B cell (primary cell): ENCODE results near the gene DEDD2. TPM values are rescaled to one million over a fixed set of nuclear protein-coding genes. Genes with fewer than 3 reads are reported as not detected.
A peak's percentile ranks its signal among the peaks of the same experiment; 100 is the strongest.

Experiments
- ATAC-seq: fragments of 200-7000 bp; cut with Tn5 transposase; one replicate; pipeline ENCODE4 v1.10.0; 2021; ENCODE audit warnings: low read depth, mild to moderate bottlenecking, moderate number of reproducible peaks, moderate library complexity
- CTCF ChIA-PET: fragments of 350-600 bp; sonication (Branson Sonifier 250); formaldehyde crosslinking; loops from one replicate; lab custom pipeline; 2021; ENCODE audit warnings: antibody characterized with exemption, inconsistent platforms; lab: Charles Lee
- POLR2A ChIA-PET: fragments of 350-600 bp; sonication (Branson Sonifier 250); formaldehyde crosslinking; loops from one replicate; lab custom pipeline; 2021; ENCODE audit warnings: antibody characterized with exemption; lab: Charles Lee
- DNase-seq: peaks from one replicate; pipeline ENCODE4 v3.0.0; 2013
- H2AFZ ChIP-seq: 2 replicates; pipeline ENCODE4 v1.6.1; 2012; ENCODE audit warnings: mild to moderate bottlenecking, low read depth, low read length; ENCODE audit not compliant: insufficient read depth, poor library complexity, severe bottlenecking
- H3K27ac ChIP-seq, 2 donors: 1 replicate in 1 of 2; 2 replicates in 1 of 2; pipeline ENCODE4 v1.5.1; 2012 to 2013; ENCODE audit warnings: low read length in 2 of 2, mild to moderate bottlenecking in 2 of 2, moderate library complexity in 1 of 2
- H3K27me3 ChIP-seq, 4 experiments: fragments of 200-600 bp in 1 of 4; sonication (generic) in 1 of 4; replicated peaks in 1 of 4; 1 replicate in 2 of 4; 2 replicates in 2 of 4; pipeline versions ENCODE4 v1.6.1 to v1.7.0; 2013 to 2016; ENCODE audit warnings: low read length in 3 of 4, mild to moderate bottlenecking in 2 of 4, mixed read lengths in 1 of 4, moderate library complexity in 1 of 4; ENCODE audit not compliant: insufficient read depth in 4 of 4, control insufficient read depth in 3 of 4; ENCODE audit errors: control extremely low read depth in 1 of 4
- H3K36me3 ChIP-seq, 2 experiments: replicated peaks in 1 of 2; 1 replicate in 1 of 2; 2 replicates in 1 of 2; pipeline versions ENCODE4 v1.6.1 to v1.7.1; 2013; ENCODE audit warnings: low read length in 1 of 2; ENCODE audit not compliant: insufficient read depth in 2 of 2, control insufficient read depth in 1 of 2; ENCODE audit errors: control extremely low read depth in 1 of 2, extremely low read depth in 1 of 2
- H3K4me1 ChIP-seq, 2 donors: fragments of 200-600 bp in 1 of 2; sonication (generic) in 1 of 2; 1 replicate in 1 of 2; 2 replicates in 1 of 2; pipeline versions ENCODE4 v1.5.1 to v1.6.1; 2013 to 2017; ENCODE audit warnings: low read length in 2 of 2; ENCODE audit not compliant: control insufficient read depth in 2 of 2, insufficient read depth in 2 of 2
- H3K4me2 ChIP-seq: replicated peaks from 2 replicates; pipeline ENCODE3; 2012; ENCODE audit warnings: mild to moderate bottlenecking, low read depth, low read length; ENCODE audit not compliant: poor library complexity, severe bottlenecking
- H3K4me3 ChIP-seq, 5 experiments: fragments of 200-600 bp in 1 of 5; sonication (generic) in 1 of 5; 1 replicate in 3 of 5; 2 replicates in 2 of 5; pipeline versions ENCODE4 v1.5.1 to v1.7.0; 2011 to 2016; ENCODE audit warnings: low read length in 4 of 5, mild to moderate bottlenecking in 4 of 5, low read depth in 2 of 5, control low read depth in 1 of 5, moderate library complexity in 1 of 5; ENCODE audit not compliant: insufficient read depth in 1 of 5; ENCODE audit errors: control extremely low read depth in 1 of 5, extremely low read depth in 1 of 5
- H3K79me2 ChIP-seq: fragments of 200-600 bp; sonication (generic); one replicate; pipeline ENCODE4 v1.6.0; 2016; ENCODE audit warnings: low read length; ENCODE audit not compliant: control insufficient read depth, insufficient read depth
- H3K9ac ChIP-seq: fragments of 200-600 bp; sonication (generic); 2 replicates; pipeline ENCODE4 v1.6.1; 2017; ENCODE audit warnings: mild to moderate bottlenecking, low read length, moderate library complexity
- H3K9me3 ChIP-seq, 3 donors: one replicate each; pipeline versions ENCODE4 v1.6.1 to v1.7.1; 2013; ENCODE audit warnings: low read length in 2 of 3; ENCODE audit not compliant: control insufficient read depth in 2 of 3, insufficient read depth in 1 of 3; ENCODE audit errors: control extremely low read depth in 1 of 3
- H4K20me1 ChIP-seq: 2 replicates; pipeline ENCODE4 v1.6.0; 2012; ENCODE audit warnings: mild to moderate bottlenecking, low read length; ENCODE audit not compliant: insufficient read depth, control insufficient read depth, poor library complexity, severe bottlenecking
- H3K27ac Mint-ChIP-seq: one replicate; pipeline ENCODE4 v1.8.0; 2021; ENCODE audit warnings: mixed read lengths
- H3K27me3 Mint-ChIP-seq: one replicate; pipeline ENCODE4 v1.8.0; 2021; ENCODE audit warnings: mixed read lengths
- H3K4me1 Mint-ChIP-seq: one replicate; pipeline ENCODE4 v1.8.0; 2021; ENCODE audit warnings: mixed read lengths
- H3K4me3 Mint-ChIP-seq: one replicate; pipeline ENCODE4 v1.8.0; 2021; ENCODE audit warnings: mixed read lengths
- H3K9me3 Mint-ChIP-seq: one replicate; pipeline ENCODE4 v1.8.0; 2022; ENCODE audit warnings: mixed read lengths; ENCODE audit not compliant: insufficient read depth
- EZH2 ChIP-seq: IDR thresholded peaks from 2 replicates; pipeline ENCODE4 v1.6.1; 2012; ENCODE audit warnings: borderline replicate concordance, low read depth, mild to moderate bottlenecking, moderate library complexity, low read length; ENCODE audit not compliant: insufficient read depth, poor library complexity, severe bottlenecking
- WGBS: methylation state at CpG from one replicate; pipeline ENCODE4 v1.1.5; 2013; ENCODE audit warnings: missing lambda C conversion rate; ENCODE audit not compliant: insufficient coverage; 5-methylcytosine and 5-hydroxymethylcytosine counted together
- intact Hi-C: fragments of 100-400 bp; cut with micrococcal nuclease; formaldehyde crosslinking; loops from one replicate; pipeline ENCODE4 v1.10.0; 2022
- polyA plus RNA-seq: library from polyadenylated mRNA; depleted of rRNA; stranded (reverse); fragments of >200 nt; gene quantifications from 2 replicates; pipeline ENCODE4 v1.2.3, GENCODE V29; 2012
- total RNA-seq, 2 donors: library from RNA; stranded (reverse); fragments of 120-200 nt in 1 of 2; gene quantifications; 1 replicate in 1 of 2; 2 replicates in 1 of 2; pipeline versions ENCODE4 v1.2.3 to v1.2.4, GENCODE V29; 2013 to 2022
- TF ChIP-seq, protein P1 (sequence below): fragments of 200-600 bp; IDR thresholded peaks from one replicate; pipeline ENCODE4 v1.8.0; 2022; ENCODE audit warnings: antibody characterized with exemption, mild to moderate bottlenecking

Gene DEDD2
- total and polyA plus RNA-seq, 2 donors (not counting 1 experiment from before 2014, with no cell fraction given) = 52.8 to 90.6 TPM

DNA sequence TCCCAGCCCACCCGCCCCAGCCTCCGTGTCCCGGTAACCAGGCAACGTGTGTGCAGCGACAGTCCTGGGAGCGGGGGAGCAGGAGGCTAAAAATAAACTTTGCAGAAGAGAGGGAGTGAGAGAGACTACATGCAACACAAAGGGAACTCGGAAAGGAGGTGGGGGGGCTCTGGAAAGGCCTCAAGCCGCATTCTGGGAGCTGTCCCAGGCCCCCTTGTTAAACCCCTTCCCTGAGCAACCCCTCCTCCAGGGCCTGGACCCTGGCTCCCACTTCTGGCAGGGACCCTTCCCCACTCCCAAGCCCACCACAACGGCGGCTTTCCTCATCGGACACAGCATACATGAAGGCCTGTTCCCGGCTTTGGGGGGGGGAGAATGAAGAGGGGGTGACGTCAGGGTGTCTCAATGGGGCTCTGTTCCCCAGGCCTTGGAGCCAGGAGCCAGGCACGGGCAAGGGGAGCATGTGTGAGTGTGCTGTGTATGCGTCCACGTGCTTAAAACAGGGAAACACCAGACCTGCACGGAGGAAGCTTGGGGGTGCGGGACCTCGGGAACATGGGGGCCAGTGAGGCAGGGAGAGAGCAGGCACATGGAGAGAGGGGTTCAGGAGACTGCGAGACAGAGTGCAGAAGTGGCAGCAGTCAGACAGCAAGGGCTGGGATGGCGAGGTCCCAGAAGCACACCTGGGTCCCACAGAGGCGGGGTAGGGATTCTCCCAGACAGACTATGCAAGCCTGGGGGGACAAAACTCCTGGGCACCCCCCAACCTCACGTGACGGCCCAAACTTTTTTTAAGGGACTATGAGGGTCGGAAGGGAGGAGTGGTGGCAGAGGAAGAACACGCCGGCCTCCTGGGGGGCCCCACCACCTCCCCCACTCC lies 35.1 kb upstream of the DEDD2 start:
- no peaks in the 10 kb centered on the region for H3K9me3 ChIP-seq
- peaks cover 26% of the 10 kb centered on the region for H3K4me1 Mint-ChIP-seq
- H3K27ac Mint-ChIP-seq = peak overlapping the region; percentile 89
- TF ChIP-seq, protein P1, sequence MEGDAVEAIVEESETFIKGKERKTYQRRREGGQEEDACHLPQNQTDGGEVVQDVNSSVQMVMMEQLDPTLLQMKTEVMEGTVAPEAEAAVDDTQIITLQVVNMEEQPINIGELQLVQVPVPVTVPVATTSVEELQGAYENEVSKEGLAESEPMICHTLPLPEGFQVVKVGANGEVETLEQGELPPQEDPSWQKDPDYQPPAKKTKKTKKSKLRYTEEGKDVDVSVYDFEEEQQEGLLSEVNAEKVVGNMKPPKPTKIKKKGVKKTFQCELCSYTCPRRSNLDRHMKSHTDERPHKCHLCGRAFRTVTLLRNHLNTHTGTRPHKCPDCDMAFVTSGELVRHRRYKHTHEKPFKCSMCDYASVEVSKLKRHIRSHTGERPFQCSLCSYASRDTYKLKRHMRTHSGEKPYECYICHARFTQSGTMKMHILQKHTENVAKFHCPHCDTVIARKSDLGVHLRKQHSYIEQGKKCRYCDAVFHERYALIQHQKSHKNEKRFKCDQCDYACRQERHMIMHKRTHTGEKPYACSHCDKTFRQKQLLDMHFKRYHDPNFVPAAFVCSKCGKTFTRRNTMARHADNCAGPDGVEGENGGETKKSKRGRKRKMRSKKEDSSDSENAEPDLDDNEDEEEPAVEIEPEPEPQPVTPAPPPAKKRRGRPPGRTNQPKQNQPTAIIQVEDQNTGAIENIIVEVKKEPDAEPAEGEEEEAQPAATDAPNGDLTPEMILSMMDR = no peak
- TF ChIP-seq EZH2 = no peak
- ATAC-seq = no peak
- peak overlapping the region; percentile 14 to 99 (median 69) for H3K4me3 ChIP-seq
- peak overlapping the region; percentile 5 to 72 for H3K27ac ChIP-seq
- no peaks in the 10 kb centered on the region for H3K27me3 Mint-ChIP-seq
- intact Hi-C loops = no loop called here
- peak overlapping the region; percentile 95 for H3K9ac ChIP-seq
- H4K20me1 ChIP-seq = peaks cover 26% of the 10 kb centered on the region
- H3K27me3 ChIP-seq = peaks cover 0 to 4% (median 0%) of the 10 kb centered on the region in 4 experiments
- peak overlapping the region; percentile 93 for H3K4me2 ChIP-seq
- H3K79me2 ChIP-seq = peaks cover 30% of the 10 kb centered on the region
- peak; percentile 46 for DNase-seq
- ChIA-PET POLR2A (interaction anchor here (0.6 to 1.9 kb wide), 5 partner anchors 10 to 128 kb away, joined by 3 to 9 read pairs (median 4); partner anchors contain the start of gene GSK3A), CTCF (interaction anchor here (1.0 to 2.3 kb wide), 2 partner anchors 27 kb away, joined by 3 to 14 read pairs; no protein-coding TSS in a partner anchor)
- H3K4me3 Mint-ChIP-seq = peak overlapping the region; percentile 87
- no peaks in the 10 kb centered on the region for H3K9me3 Mint-ChIP-seq
- H3K4me1 ChIP-seq = peaks cover 23 to 41% of the 10 kb centered on the region in 2 donors
- no peak overlapping the region for H2AFZ ChIP-seq
- peaks cover 2 to 15% of the 10 kb centered on the region in 2 experiments for H3K36me3 ChIP-seq
- 17% methylated on average over 15 of the region's 27 CpGs for WGBS
